Smooth muscle cell (in vitro differentiated cells): ENCODE data around the gene RXRA. TPM values are rescaled to one million over a fixed set of nuclear protein-coding genes. Genes with fewer than 3 reads are reported as not detected.

ENCODE experiments used
- DNase-seq: peaks from one replicate; lab custom pipeline; 2025; ENCODE audit not compliant: unreplicated experiment; lab: John Stamatoyannopoulos, UW
- H2AFZ ChIP-seq: fragments of 200-600 bp; sonication (generic); 2 replicates; pipeline ENCODE4 v1.6.0; 2016; ENCODE audit warnings: antibody characterized with exemption, low read depth, mild to moderate bottlenecking
- H3F3A ChIP-seq: fragments of 200-600 bp; sonication (generic); 2 replicates; pipeline ENCODE4 v1.6.0; 2017; ENCODE audit warnings: antibody characterized with exemption, low read depth
- H3K27ac ChIP-seq: fragments of 200-600 bp; sonication (generic); 2 replicates; pipeline ENCODE4 v1.5.1; 2016; ENCODE audit warnings: low read depth, mild to moderate bottlenecking
- H3K27me3 ChIP-seq: fragments of 200-600 bp; sonication (generic); 2 replicates; pipeline ENCODE4 v1.6.1; 2016; ENCODE audit warnings: low read depth, mild to moderate bottlenecking
- H3K36me3 ChIP-seq: fragments of 200-600 bp; sonication (generic); 2 replicates; pipeline ENCODE4 v1.5.1; 2016; ENCODE audit warnings: low read depth
- H3K4me1 ChIP-seq: fragments of 200-600 bp; sonication (generic); 2 replicates; pipeline ENCODE4 v1.5.1; 2016; ENCODE audit warnings: low read depth
- H3K4me2 ChIP-seq: fragments of 200-600 bp; sonication (generic); 2 replicates; pipeline ENCODE4 v1.6.0; 2016; ENCODE audit warnings: mild to moderate bottlenecking
- H3K4me3 ChIP-seq: fragments of 200-600 bp; sonication (generic); 2 replicates; pipeline ENCODE4 v1.5.1; 2016; ENCODE audit warnings: mild to moderate bottlenecking
- H3K79me2 ChIP-seq: fragments of 200-600 bp; sonication (generic); 2 replicates; pipeline ENCODE4 v1.6.0; 2016; ENCODE audit warnings: low read depth, mild to moderate bottlenecking
- H3K9ac ChIP-seq: fragments of 200-600 bp; sonication (generic); 2 replicates; pipeline ENCODE4 v1.6.0; 2016; ENCODE audit warnings: low read depth
- H3K9me3 ChIP-seq: fragments of 200-600 bp; sonication (generic); replicated peaks from 2 replicates; pipeline ENCODE4 v1.5.1; 2016; ENCODE audit warnings: low read depth
- H4K20me1 ChIP-seq: fragments of 200-600 bp; sonication (generic); 2 replicates; pipeline ENCODE4 v1.6.0; 2016; ENCODE audit warnings: low read depth
- WGBS: methylation state at CpG from one replicate; pipeline ENCODE4 v1.1.7; 2016; ENCODE audit warnings: low lambda C conversion rate; 5-methylcytosine and 5-hydroxymethylcytosine counted together
- polyA plus RNA-seq: library from polyadenylated mRNA; unstranded; fragments of >200 nt; fragmentation: Nextera tagmentation; extraction: Ambion mirVana; gene quantifications from 2 replicates; pipeline ENCODE4 v1.2.1, GENCODE V29; 2016
- total RNA-seq: library from RNA; depleted of rRNA; stranded (reverse); fragments of >200 nt; gene quantifications from 2 replicates; pipeline ENCODE4 v1.2.3, GENCODE V29; 2014
- TF ChIP-seq, protein P1 (sequence below): fragments of 200-600 bp; sonication (generic); IDR thresholded peaks from 2 replicates; pipeline ENCODE4 v1.5.1; 2017; ENCODE audit warnings: borderline replicate concordance, mild to moderate bottlenecking, antibody characterized with exemption; ENCODE audit not compliant: insufficient read depth, poor library complexity, severe bottlenecking

Gene RXRA
- total and polyA plus RNA-seq, 2 experiments from 2014 or later, result 8.9 to 23.1 TPM

DNA sequence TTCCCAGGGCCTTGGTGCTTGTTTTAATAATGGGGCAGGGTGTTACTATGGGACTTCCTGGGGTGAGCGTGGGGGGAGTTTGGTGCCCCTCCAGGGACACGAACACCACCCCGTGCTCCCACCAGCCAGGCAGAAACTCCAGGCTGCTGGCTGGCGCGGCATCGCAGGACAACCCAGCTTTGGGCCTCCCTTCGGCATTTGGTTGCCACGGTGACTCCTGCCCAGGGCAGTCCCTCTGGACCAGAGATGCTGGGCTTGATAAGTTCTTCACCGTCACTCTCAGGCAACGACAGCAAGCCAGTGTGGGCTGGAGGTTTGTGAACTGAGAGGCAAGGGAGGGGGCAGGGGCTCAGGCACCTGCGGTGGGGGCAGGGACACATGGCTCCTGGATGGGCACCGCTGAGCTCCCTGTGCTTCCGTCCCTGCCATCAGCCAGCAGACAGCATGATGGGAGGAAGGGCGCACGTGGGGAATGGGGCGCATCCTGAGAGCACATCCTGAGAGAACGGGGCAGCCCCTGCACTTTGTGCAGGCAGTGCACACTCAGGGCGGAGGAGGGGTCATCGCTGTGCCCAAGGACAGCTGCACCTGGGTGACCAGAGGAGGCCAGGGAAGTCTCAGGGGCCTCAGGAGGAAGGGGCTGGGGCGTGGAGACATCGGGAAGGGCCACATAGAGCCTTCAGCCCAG, 116.4 kb downstream of the RXRA start:
- no peak overlapping the region for H3K27ac ChIP-seq
- no peak overlapping the region for H3K9ac ChIP-seq
- H3K79me2 ChIP-seq, result no peaks in the 10 kb centered on the region
- H2AFZ ChIP-seq, result no peak overlapping the region
- peaks cover 5% of the 10 kb centered on the region for H3K4me1 ChIP-seq
- H4K20me1 ChIP-seq, result no peaks in the 10 kb centered on the region
- no peak overlapping the region for H3K4me2 ChIP-seq
- no peaks in the 10 kb centered on the region for H3K36me3 ChIP-seq
- WGBS, result 70% methylated on average over 21 of the region's 21 CpGs
- H3K27me3 ChIP-seq, result no peaks in the 10 kb centered on the region
- no peak overlapping the region for H3K4me3 ChIP-seq
- H3K9me3 ChIP-seq, result no peaks in the 10 kb centered on the region
- DNase-seq, result no peak
- TF ChIP-seq, protein P1, sequence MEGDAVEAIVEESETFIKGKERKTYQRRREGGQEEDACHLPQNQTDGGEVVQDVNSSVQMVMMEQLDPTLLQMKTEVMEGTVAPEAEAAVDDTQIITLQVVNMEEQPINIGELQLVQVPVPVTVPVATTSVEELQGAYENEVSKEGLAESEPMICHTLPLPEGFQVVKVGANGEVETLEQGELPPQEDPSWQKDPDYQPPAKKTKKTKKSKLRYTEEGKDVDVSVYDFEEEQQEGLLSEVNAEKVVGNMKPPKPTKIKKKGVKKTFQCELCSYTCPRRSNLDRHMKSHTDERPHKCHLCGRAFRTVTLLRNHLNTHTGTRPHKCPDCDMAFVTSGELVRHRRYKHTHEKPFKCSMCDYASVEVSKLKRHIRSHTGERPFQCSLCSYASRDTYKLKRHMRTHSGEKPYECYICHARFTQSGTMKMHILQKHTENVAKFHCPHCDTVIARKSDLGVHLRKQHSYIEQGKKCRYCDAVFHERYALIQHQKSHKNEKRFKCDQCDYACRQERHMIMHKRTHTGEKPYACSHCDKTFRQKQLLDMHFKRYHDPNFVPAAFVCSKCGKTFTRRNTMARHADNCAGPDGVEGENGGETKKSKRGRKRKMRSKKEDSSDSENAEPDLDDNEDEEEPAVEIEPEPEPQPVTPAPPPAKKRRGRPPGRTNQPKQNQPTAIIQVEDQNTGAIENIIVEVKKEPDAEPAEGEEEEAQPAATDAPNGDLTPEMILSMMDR, result no peak
- no peaks in the 10 kb centered on the region for H3F3A ChIP-seq

DNA sequence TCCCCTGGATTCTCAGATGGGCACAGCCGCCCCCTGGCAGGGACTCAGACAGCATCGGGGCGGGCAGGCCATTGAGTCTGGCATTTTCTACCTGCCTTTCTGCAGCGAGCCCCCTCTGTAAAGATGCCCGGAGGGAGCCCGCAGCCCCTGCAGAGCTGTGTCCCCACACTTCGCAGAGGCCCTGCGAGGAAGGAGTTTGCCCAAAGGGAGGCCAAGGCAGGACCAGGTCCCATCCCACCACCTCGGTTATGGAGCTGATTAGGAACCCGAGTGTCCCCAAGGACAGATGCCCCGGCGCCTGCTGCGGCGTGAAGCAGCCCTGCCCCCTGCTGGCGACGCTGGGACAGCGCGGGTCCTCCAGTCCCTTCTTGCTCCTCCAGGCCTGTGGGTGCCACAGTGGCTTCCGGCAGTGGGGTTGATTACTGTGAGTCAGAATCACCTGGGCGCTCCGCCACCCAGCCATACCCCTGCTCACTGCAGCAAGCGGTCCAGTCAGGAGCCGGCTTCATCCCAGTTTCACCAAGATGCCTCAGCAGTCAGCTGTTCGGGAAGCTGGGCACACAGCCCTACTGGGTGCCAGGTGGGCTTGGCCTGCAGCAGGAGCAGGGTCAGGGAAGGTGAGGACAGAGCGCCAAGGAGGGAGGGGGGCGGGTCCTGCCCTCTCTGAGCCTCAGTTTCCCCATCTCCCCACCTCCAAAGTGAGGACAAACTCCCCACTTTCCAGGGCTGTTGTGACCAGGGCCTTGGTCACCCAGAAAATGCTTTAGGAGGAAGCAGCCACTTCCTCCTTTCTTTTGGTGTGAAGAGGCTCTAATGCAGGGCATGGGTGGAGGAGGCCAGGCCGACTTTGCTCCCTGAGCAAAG, 117.2 kb downstream of the RXRA start:
- H3K9ac ChIP-seq, result no peak overlapping the region
- H3K9me3 ChIP-seq, result no peaks in the 10 kb centered on the region
- H3K79me2 ChIP-seq, result peaks cover 5% of the 10 kb centered on the region
- H3K27me3 ChIP-seq, result no peaks in the 10 kb centered on the region
- no peak overlapping the region for H3K27ac ChIP-seq
- TF ChIP-seq, protein P1, result peak; percentile 97
- peak; percentile 37 for DNase-seq
- peak overlapping the region; percentile 12 for H3K4me2 ChIP-seq
- H3K36me3 ChIP-seq, result no peaks in the 10 kb centered on the region
- H3K4me1 ChIP-seq, result peaks cover 5% of the 10 kb centered on the region
- no peaks in the 10 kb centered on the region for H3F3A ChIP-seq
- WGBS, result 33% methylated on average over 27 of the region's 27 CpGs
- no peak overlapping the region for H2AFZ ChIP-seq
- no peak overlapping the region for H3K4me3 ChIP-seq
- H4K20me1 ChIP-seq, result no peaks in the 10 kb centered on the region

- no peaks in the 10 kb centered on the region for H3K9me3 ChIP-seq
- TF ChIP-seq, protein P1, result no peak
- H4K20me1 ChIP-seq, result no peaks in the 10 kb centered on the region
- H3K4me3 ChIP-seq, result no peak overlapping the region
- H3K27ac ChIP-seq, result no peak overlapping the region
- H3K36me3 ChIP-seq, result no peaks in the 10 kb centered on the region
- no peak overlapping the region for H3K4me2 ChIP-seq
- peaks cover 9% of the 10 kb centered on the region for H3K79me2 ChIP-seq
- no peaks in the 10 kb centered on the region for H3F3A ChIP-seq
- 96% methylated on average over 2 of the region's 2 CpGs for WGBS
- DNase-seq, result no peak
- H3K9ac ChIP-seq, result no peak overlapping the region
- no peak overlapping the region for H2AFZ ChIP-seq
- H3K27me3 ChIP-seq, result no peaks in the 10 kb centered on the region
- H3K4me1 ChIP-seq, result peaks cover 5% of the 10 kb centered on the region
Observed at GRCh38 chr9:134444038-134444315, 117.7 kb downstream of the RXRA start.

DNA sequence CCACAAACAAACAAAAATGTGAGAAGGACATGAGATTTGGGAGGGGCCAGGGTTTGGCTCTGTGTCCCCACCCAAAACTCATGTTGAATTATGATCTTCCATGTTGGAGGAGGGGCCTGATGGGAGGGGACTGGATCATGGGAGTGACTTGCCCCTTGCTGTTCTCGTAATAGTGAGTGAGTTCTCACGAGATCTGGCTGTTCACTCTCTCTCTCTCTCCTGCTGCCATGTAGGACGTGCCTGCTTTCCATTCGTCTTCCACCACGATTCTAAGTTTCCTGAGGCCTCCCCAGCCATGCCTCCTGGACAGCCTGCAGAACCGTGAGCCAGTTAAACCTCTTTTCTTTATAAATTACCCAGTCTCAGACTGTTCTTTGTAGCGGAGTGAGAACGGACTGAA, 118.7 kb downstream of the RXRA start:
- Histone ChIP-seq H3K4me3 (no peak overlapping the region), H3K9me3 (no peaks in the 10 kb centered on the region), H3K79me2 (peaks cover 11% of the 10 kb centered on the region), H3K4me2 (no peak overlapping the region), H3K36me3 (no peaks in the 10 kb centered on the region), H2AFZ (no peak overlapping the region), H3F3A (no peaks in the 10 kb centered on the region), H3K27ac (no peak overlapping the region), H3K4me1 (peaks cover 9% of the 10 kb centered on the region), H3K9ac (no peak overlapping the region), H4K20me1 (peaks cover 3% of the 10 kb centered on the region), H3K27me3 (no peaks in the 10 kb centered on the region)
- TF ChIP-seq, protein P1, result no peak
- WGBS, result 90% methylated on average over 8 of the region's 8 CpGs
- no peak for DNase-seq
